AG04449 (cell line): ENCODE measurements around the gene RNASEL.
"Not testable (repeated sequence)": the region's sequence is repeated elsewhere in the genome, so short reads cannot be mapped to it uniquely, and the experiment has no call there.

Experiments
- CTCF ChIA-PET: fragments of 350-600 bp; formaldehyde crosslinking; extraction: SDS; loops from one replicate; lab custom pipeline; 2021; ENCODE audit warnings: antibody characterized with exemption; lab: Yijun Ruan, JAX
- POLR2A ChIA-PET: fragments of 400-600, 350-600 bp; formaldehyde crosslinking; extraction: SDS; loops from one replicate; lab custom pipeline; 2020; ENCODE audit warnings: antibody characterized with exemption, inconsistent platforms; lab: Yijun Ruan, JAX
- DNase-seq: peaks from one replicate; pipeline ENCODE4 v3.0.0-alpha.2; 2010; ENCODE audit warnings: low read depth, low spot score
- H3K4me3 ChIP-seq: 2 replicates; pipeline ENCODE4 v1.5.1; 2011; ENCODE audit warnings: low read depth, mild to moderate bottlenecking, control low read depth, low read length
- TF ChIP-seq, protein P1 (sequence below): IDR thresholded peaks from one replicate; pipeline ENCODE4 v1.5.1; 2011; ENCODE audit warnings: mild to moderate bottlenecking, moderate library complexity, low read length, control low read depth, inconsistent platforms; ENCODE audit not compliant: insufficient read depth; ENCODE audit errors: missing control alignments

RNASEL gene

DNA sequence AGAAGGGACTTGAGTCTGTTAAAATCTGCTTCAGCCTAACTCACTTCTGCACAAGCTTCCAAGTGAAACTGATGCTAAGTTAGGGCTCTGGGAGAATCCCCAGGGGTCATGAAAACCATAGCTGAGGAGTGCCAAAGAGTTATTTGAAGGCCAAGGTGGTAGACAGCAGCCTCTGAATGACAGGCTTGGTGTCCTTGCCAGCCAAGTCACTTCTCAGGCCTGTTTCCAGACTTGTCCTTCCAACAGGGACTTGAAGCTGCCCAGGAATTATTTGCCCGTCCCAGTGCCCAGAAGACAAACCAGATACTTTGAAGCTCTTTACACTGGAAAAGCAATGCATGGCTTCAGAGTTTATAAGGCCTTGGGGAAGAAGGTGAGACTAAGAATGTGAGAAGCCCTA is 33.6 kb downstream of the RNASEL start:
- CTCF ChIA-PET, result no interaction called here
- TF ChIP-seq, protein P1, sequence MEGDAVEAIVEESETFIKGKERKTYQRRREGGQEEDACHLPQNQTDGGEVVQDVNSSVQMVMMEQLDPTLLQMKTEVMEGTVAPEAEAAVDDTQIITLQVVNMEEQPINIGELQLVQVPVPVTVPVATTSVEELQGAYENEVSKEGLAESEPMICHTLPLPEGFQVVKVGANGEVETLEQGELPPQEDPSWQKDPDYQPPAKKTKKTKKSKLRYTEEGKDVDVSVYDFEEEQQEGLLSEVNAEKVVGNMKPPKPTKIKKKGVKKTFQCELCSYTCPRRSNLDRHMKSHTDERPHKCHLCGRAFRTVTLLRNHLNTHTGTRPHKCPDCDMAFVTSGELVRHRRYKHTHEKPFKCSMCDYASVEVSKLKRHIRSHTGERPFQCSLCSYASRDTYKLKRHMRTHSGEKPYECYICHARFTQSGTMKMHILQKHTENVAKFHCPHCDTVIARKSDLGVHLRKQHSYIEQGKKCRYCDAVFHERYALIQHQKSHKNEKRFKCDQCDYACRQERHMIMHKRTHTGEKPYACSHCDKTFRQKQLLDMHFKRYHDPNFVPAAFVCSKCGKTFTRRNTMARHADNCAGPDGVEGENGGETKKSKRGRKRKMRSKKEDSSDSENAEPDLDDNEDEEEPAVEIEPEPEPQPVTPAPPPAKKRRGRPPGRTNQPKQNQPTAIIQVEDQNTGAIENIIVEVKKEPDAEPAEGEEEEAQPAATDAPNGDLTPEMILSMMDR, result no peak
- no peak for DNase-seq
- POLR2A ChIA-PET, result no interaction called here
- no peak overlapping the region for H3K4me3 ChIP-seq

DNA sequence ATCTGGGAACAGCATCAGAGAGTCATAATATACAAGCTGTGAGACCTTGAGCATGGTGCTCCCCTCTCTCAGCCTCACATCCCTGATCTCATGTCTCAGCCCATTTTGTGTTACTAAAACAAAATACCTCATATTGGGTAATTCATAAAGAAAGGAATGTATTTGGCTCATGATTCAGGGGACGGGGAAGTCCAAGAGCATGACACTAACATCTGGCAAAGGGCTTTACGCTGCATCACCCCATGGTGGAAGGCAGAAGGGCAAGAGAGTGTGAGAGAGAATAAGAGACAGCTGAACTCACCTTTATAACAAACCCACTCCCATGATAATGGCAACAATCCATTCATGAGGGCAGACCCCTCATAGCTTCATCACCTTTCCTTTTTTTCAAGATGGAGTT is 36.5 kb downstream of the RNASEL start:
- no peak for DNase-seq
- TF ChIP-seq, protein P1, result no peak
- H3K4me3 ChIP-seq, result no peak overlapping the region
- CTCF ChIA-PET, result no interaction called here
- POLR2A ChIA-PET, result no interaction called here

DNA sequence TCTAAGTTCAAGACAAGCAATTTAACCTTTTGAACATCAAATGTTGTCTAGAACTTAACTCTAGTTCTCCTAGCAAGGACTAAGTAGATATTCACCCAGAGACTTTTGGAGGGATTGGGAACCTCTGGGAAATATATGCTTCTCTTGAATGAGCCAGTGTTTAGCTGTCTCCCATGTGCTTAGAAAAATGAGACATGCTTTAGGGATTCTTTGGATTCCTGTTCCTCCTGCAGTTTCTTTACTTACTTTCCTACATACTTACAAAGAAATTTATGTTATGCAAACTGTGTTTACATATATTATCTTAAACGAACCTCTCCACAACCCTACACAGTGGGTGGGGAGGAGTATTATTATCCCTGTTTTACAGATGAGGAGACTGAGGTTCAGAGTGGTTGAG is 39.2 kb downstream of the RNASEL start:
- no peak overlapping the region for H3K4me3 ChIP-seq
- CTCF ChIA-PET, result no interaction called here
- TF ChIP-seq, protein P1, result no peak
- peak; percentile 9 for DNase-seq
- POLR2A ChIA-PET, result no interaction called here

DNA sequence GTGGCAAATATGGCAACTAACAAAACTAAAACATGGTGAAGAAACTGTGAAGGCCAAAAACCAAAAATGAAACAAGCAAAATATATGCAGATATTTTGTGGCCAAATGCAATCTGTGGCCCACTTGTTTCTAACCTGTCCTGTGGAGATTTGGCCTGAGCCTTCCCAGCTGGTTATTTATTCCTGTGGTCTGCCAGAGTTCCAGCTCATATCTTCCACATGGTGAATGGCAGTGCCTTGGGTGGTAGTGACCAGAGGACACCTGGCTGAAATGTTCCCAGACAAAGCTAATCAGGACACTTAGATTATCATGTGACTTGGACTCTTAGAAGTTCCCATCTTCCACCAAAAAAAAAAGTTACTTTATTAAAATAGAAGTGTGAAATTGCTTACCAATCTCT is 39.7 kb downstream of the RNASEL start:
- no peak for DNase-seq
- H3K4me3 ChIP-seq, result no peak overlapping the region
- POLR2A ChIA-PET, result no interaction called here
- CTCF ChIA-PET, result no interaction called here
- TF ChIP-seq, protein P1, result no peak

DNA sequence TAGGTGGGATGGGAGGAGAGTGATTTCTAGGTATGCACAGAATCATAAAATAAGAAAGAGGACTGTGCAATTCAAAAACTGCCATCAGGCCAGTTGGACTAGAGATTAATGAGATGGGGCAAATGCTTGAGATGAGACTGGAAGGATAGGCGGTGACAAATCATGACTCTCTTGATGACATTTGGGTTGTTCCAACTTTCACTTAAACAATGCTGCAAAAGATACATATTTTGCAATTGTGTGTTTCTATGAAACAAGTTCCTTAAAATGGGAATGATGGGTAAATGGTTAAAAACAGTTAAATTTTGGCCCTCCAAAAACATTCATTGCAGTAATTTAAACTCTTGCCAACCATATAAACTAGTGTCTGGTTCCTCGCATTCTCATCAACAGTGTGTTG is 55.2 kb downstream of the RNASEL start:
- TF ChIP-seq, protein P1, result no peak
- no peak for DNase-seq
- POLR2A ChIA-PET, result no interaction called here
- no peak overlapping the region for H3K4me3 ChIP-seq
- CTCF ChIA-PET, result no interaction called here

DNA sequence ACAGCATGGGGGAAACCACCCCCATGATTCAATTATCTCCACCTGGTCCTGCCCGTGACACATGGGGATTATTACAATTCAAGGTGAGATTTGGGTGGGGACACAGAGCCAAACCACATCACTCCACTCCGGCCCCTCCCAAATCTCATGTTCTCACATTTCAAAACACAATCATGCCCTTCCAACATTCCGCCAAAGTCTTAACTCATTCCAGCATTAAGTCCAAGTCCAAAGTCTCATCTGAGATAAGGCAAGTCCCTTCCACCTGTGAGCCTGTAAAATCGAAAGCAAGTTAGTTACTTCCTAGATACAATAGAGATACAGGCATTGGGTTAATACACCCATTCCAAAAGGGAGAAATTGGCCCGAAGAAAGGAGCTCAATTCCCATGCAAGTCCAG is 60.9 kb downstream of the RNASEL start:
- DNase-seq, CTCF ChIA-PET, POLR2A ChIA-PET, H3K4me3 ChIP-seq: not testable (repeated sequence)

DNA sequence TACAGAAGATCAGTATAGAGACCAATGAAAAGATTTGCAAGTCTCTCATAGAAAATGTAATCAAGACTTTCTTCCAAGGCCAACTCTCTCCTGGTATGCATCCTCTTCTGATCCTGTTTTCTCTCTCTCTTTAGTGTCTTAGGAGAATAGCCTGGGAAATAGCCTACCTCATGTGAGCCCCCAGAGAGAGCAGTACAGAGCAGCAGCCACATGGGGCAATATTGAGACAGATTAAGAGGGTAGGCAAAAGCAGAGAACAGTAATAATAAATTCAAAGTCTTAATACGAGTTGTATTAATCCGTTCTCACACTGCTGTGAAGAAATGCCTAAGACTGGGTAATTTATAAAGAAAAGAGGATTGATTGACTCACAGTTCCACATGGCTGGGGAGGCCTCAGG is 61.4 kb downstream of the RNASEL start:
- no peak overlapping the region for H3K4me3 ChIP-seq
- ChIA-PET POLR2A (no interaction called here), CTCF (no interaction called here)
- no peak for DNase-seq
- TF ChIP-seq, protein P1, result no peak
